Chondrocyte (in vitro differentiated cells): ENCODE measurements around the gene BOLL. TPM values are rescaled to one million over a fixed set of nuclear protein-coding genes. Genes with fewer than 3 reads are reported as not detected.
"Not testable (repeated sequence)": the region's sequence is repeated elsewhere in the genome, so short reads cannot be mapped to it uniquely, and the experiment has no call there.

Experiments
- DNase-seq: peaks from one replicate; pipeline ENCODE4 v3.0.0; 2021; ENCODE audit warnings: mixed read lengths, low spot score
- H3K27ac Mint-ChIP-seq: one replicate; pipeline ENCODE4 v1.8.0; 2021; ENCODE audit warnings: mild to moderate bottlenecking, moderate library complexity, mixed read lengths; ENCODE audit not compliant: unreplicated experiment
- H3K27me3 Mint-ChIP-seq: 2 replicates; pipeline ENCODE4 v1.8.0; 2021; ENCODE audit warnings: low read depth, mixed read lengths
- H3K36me3 Mint-ChIP-seq: 2 replicates; pipeline ENCODE4 v1.8.0; 2021; ENCODE audit warnings: low read depth, mixed read lengths
- H3K4me1 Mint-ChIP-seq: 2 replicates; pipeline ENCODE4 v1.8.0; 2021; ENCODE audit warnings: low read depth, mild to moderate bottlenecking, mixed read lengths
- H3K4me3 Mint-ChIP-seq: one replicate; pipeline ENCODE4 v1.8.0; 2021; ENCODE audit warnings: mild to moderate bottlenecking, moderate library complexity, mixed read lengths; ENCODE audit not compliant: unreplicated experiment
- H3K9me3 Mint-ChIP-seq: 2 replicates; pipeline ENCODE4 v1.8.0; 2021; ENCODE audit warnings: low read depth, mixed read lengths
- CTCF ChIP-seq: fragments of 200-600 bp; sonication (generic); IDR thresholded peaks from 2 replicates; pipeline ENCODE4 v1.5.0; 2021; ENCODE audit warnings: antibody characterized with exemption, mild to moderate bottlenecking, moderate library complexity
- total RNA-seq: library from RNA; stranded (reverse); gene quantifications from 3 replicates; pipeline ENCODE4 v1.2.1, GENCODE V29; 2021

BOLL gene
- total RNA-seq, 1 donor from 2014 or later = not detected

- DNase-seq = no peak
- Mint-ChIP-seq H3K4me3 (no peak overlapping the region), H3K27ac (no peak overlapping the region), H3K36me3 (no peaks in the 10 kb centered on the region), H3K27me3 (peaks cover 11% of the 10 kb centered on the region), H3K4me1 (no peaks in the 10 kb centered on the region), H3K9me3 (no peaks in the 10 kb centered on the region)
- peak; percentile 98 for TF ChIP-seq CTCF
These were observed 7.2 kb downstream of the BOLL start for GRCh38 chr2:197777823-197778407.

- no peaks in the 10 kb centered on the region for H3K4me1 Mint-ChIP-seq
- peaks cover 26% of the 10 kb centered on the region for H3K9me3 Mint-ChIP-seq
- peaks cover 6% of the 10 kb centered on the region for H3K36me3 Mint-ChIP-seq
- peaks cover 37% of the 10 kb centered on the region for H3K27me3 Mint-ChIP-seq
- no peak for TF ChIP-seq CTCF
- H3K27ac Mint-ChIP-seq = no peak overlapping the region
- H3K4me3 Mint-ChIP-seq = no peak overlapping the region
- peak; percentile 68 for DNase-seq
These were observed 24.8 kb downstream of the BOLL start for GRCh38 chr2:197760293-197760657.

GRCh38 chr2:197759625-197760292 is 25.4 kb downstream of the BOLL start:
- H3K27ac Mint-ChIP-seq = no peak overlapping the region
- no peak overlapping the region for H3K4me3 Mint-ChIP-seq
- DNase-seq = peak; percentile 77
- peaks cover 36% of the 10 kb centered on the region for H3K27me3 Mint-ChIP-seq
- no peaks in the 10 kb centered on the region for H3K4me1 Mint-ChIP-seq
- peaks cover 6% of the 10 kb centered on the region for H3K36me3 Mint-ChIP-seq
- H3K9me3 Mint-ChIP-seq = peaks cover 26% of the 10 kb centered on the region
- TF ChIP-seq CTCF = no peak

GRCh38 chr2:197759013-197759412 is 26.1 kb downstream of the BOLL start:
- H3K4me1 Mint-ChIP-seq = no peaks in the 10 kb centered on the region

GRCh38 chr2:197740200-197740599 is 44.9 kb downstream of the BOLL start:
- no peak for DNase-seq
- Mint-ChIP-seq H3K4me1 (no peaks in the 10 kb centered on the region), H3K4me3 (no peak overlapping the region), H3K9me3 (no peaks in the 10 kb centered on the region), H3K27ac (no peak overlapping the region), H3K27me3 (peaks cover 10% of the 10 kb centered on the region), H3K36me3 (no peaks in the 10 kb centered on the region)
- TF ChIP-seq CTCF = no peak

More at GRCh38 chr2:197759013-197759412, 26.1 kb downstream of the BOLL start:
- Mint-ChIP-seq H3K27me3 (peaks cover 32% of the 10 kb centered on the region), H3K27ac (no peak overlapping the region), H3K4me3 (no peak overlapping the region), H3K9me3 (peaks cover 23% of the 10 kb centered on the region), H3K36me3 (peaks cover 6% of the 10 kb centered on the region)
- DNase-seq = peak; percentile 59
- no peak for TF ChIP-seq CTCF

- DNase-seq, H3K4me3 Mint-ChIP-seq, H3K27ac Mint-ChIP-seq, H3K27me3 Mint-ChIP-seq, H3K36me3 Mint-ChIP-seq, H3K4me1 Mint-ChIP-seq, H3K9me3 Mint-ChIP-seq: not testable (repeated sequence)
These were observed 56.3 kb downstream of the BOLL start for GRCh38 chr2:197728555-197729544.
